RKO (cell line): ENCODE data around the gene CUL3.
A peak's percentile ranks its signal among the peaks of the same experiment; 100 is the strongest.

Experiments
- DNase-seq: peaks from one replicate; pipeline ENCODE4 v3.0.0-alpha.2; 2016; ENCODE audit warnings: low spot score

Gene CUL3

GRCh38 chr2:224472137-224472536 is 113.0 kb downstream of the CUL3 start:
- no peak for DNase-seq

- DNase-seq = no peak
Measured at GRCh38 chr2:224469374-224469964, 115.7 kb downstream of the CUL3 start.

GRCh38 chr2:224466304-224466895 is 118.8 kb downstream of the CUL3 start:
- DNase-seq = no peak

GRCh38 chr2:224461391-224461790 is 123.8 kb downstream of the CUL3 start:
- no peak for DNase-seq

GRCh38 chr2:224457408-224458096 is 127.6 kb downstream of the CUL3 start:
- no peak for DNase-seq

GRCh38 chr2:224453892-224454291 is 131.3 kb downstream of the CUL3 start:
- DNase-seq = no peak

- peak; percentile 36 for DNase-seq
Measured at GRCh38 chr2:224449212-224450147, 135.7 kb downstream of the CUL3 start.

GRCh38 chr2:224448236-224448635 is 136.9 kb downstream of the CUL3 start:
- no peak for DNase-seq

- DNase-seq = no peak
Measured at GRCh38 chr2:224444783-224445182, 140.4 kb downstream of the CUL3 start.

GRCh38 chr2:224444021-224444420 is 141.1 kb downstream of the CUL3 start:
- no peak for DNase-seq

GRCh38 chr2:224442071-224442967 is 142.8 kb downstream of the CUL3 start:
- DNase-seq = no peak

GRCh38 chr2:224440988-224441387 is 144.2 kb downstream of the CUL3 start:
- DNase-seq = no peak

GRCh38 chr2:224438726-224439125 is 146.4 kb downstream of the CUL3 start:
- no peak for DNase-seq

GRCh38 chr2:224436634-224437033 is 148.5 kb downstream of the CUL3 start:
- no peak for DNase-seq

GRCh38 chr2:224434618-224435017 is 150.5 kb downstream of the CUL3 start:
- DNase-seq = no peak

- DNase-seq = no peak
Measured at GRCh38 chr2:224433442-224433841, 151.7 kb downstream of the CUL3 start.

GRCh38 chr2:224432003-224432579 is 153.1 kb downstream of the CUL3 start:
- DNase-seq = peak; percentile 25

- no peak for DNase-seq
Measured at GRCh38 chr2:224429441-224429810, 155.7 kb downstream of the CUL3 start.

- no peak for DNase-seq
Measured at GRCh38 chr2:224428787-224429440, 156.2 kb downstream of the CUL3 start.

- no peak for DNase-seq
Measured at GRCh38 chr2:224427471-224427870, 157.7 kb downstream of the CUL3 start.

- no peak for DNase-seq
Measured at GRCh38 chr2:224426656-224427055, 158.5 kb downstream of the CUL3 start.
